Hippocampal formation (tissue), 2 donors: ENCODE data around the gene CCR7.

Experiments
- DNase-seq, 2 donors: peaks; one replicate each; lab custom pipeline; 2025; lab: John Stamatoyannopoulos, UW

CCR7 gene

DNA sequence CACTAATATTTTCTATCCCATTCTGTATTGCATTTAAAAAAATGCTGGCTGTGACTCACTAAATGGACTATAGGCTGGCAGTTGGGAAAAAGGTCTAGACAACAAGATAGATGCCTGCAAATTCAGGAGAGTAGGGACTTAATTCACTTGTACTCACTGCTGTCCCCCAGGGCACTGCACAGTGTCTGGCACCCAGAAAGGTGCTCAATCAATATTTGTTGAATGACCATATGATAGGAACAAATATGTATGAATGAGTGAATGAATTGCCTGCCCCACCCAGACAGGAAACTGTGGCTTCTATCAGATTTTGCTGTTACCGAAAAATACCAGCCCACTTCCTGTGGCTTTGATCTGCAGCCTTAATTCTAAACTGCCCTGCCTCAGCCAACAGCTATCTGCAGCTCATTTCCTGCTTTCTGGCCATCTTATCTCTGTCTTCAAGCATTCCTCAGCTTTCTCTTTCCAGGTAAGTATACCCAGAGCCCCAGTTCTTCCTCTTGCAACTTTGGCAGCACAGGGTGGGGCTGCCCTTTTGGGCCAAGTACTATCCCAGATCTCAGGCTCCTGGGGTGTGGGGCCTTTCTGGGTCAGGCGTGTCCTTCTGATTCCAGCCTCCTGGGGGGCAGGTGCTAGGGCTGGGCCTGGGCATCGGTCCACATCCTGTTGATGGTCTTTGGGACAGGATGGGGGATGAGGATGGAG, 48.5 kb downstream of the CCR7 start:
- DNase-seq = no peak

GRCh38 chr17:40515491-40516041, 49.7 kb downstream of the CCR7 start:
- DNase-seq = no peak

- no peak for DNase-seq
Observed at GRCh38 chr17:40515011-40515410, 50.3 kb downstream of the CCR7 start.

DNA sequence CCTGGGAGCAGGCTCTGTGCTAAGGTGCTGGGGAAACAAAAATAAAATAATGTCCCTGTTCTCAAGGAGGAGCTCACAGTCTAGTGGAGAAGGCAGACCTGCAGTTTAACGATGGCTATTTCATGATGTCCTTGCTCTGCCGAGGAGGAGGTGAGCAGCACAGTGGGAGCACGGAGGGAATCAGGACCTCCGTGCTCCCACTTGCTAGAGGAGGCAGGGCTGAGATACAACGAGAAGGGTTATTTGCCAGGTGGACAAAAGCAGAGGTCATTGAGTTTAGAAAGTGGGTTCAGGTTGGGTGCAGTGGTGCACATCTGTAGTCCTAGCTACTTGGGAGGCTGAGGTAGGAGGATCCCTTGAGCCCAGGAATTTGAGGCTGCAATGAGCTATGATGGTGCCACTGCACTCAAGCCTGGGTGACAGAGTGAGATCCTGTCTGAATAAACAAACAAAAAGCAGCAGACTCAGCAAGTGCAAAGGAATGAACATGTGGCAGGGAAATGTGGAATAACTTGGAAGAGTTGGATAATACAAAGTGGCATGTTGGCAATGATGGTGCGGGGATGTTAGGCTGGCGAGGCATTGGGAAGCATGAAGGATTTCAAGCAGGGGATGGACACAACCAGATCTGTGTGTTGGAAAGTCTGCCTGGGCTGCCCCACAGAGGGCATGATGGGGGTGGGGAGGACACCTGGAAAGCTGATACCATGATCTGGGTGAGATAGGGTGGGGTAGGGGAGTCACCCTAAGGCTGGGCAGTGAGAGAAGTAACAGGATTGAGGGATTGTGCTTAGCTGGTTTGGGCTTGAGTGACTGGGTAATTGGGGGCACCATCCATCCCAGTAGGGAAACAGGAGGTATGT, 51.0 kb downstream of the CCR7 start:
- no peak for DNase-seq

- DNase-seq = no peak
Observed at GRCh38 chr17:40511667-40512220, 53.5 kb downstream of the CCR7 start.

DNA sequence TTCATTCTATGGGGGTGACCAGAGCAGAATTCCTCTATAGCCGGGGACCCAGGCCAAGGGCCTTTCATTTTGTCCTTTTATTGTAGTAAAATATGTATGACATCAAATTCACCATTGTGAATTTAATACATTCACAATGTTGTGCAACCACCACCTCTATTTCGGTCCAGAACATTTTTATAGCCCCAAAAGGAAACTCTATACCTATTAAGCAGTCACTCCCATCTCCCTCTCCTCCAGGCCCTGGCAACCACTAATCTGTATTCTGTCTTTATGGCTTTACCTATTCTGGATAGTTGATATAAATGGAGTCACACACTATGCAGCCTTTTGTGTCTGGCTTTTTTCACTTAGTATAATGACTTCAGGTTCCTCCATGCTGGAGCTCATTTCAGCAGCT, 54.1 kb downstream of the CCR7 start:
- no peak for DNase-seq

GRCh38 chr17:40510328-40510648, 55.0 kb downstream of the CCR7 start:
- DNase-seq = no peak

DNA sequence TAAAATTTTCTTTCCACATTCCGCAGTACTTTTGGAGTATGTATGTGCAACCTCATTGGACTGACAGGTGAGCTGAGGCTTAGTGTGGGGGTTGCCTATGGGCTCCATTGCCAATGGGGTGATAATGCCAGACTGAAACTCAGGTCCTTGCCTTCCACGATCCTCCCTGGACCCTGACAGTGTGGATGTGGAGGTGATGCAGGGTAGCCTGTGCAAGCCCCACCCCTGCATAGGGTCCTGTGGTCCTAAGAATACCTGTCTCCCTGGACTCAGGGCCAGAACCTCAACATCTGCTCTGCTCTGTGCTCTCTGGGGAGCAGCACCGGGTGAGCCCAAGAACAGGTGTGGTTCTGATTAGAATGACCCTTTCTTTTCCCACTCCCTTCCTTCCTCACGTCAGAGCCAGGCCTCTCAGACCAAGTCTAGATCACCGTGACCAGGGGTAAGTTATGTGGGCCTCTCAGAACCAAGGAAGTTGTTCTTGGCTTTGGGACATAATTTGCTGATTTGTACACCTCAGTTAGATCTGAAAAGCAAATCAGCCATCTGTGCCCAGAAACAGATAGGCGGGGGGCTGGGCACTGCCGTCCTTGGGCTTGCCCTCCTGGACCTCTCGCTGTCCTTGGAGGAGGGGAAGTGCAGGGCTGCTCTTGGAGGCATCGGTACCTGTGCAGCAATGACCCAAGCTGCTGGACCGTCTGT, 55.5 kb downstream of the CCR7 start:
- no peak for DNase-seq

DNA sequence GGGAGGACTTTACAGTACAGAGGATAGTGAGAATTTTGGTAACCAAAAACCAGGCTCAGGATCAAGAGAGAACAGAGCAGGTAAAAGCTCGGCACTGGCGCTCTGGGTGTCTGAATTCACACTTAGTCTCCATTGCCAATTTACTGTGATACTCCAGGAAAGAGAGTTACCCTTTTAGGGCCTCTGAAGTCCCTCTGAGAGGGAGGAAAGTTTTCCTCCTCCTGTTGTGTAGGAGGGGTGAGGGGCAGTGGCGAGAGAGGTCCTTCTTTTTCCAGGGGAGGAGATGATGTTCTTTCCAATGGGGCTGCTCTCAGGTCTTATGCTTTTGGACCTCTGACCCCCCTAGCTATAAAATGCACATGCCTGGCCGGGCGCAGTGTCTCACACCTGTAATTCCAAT, 58.5 kb downstream of the CCR7 start:
- no peak for DNase-seq
